Mesothelial cell of epicardium (in vitro differentiated cells): ENCODE measurements around the gene AMOTL1. TPM values are rescaled to one million over a fixed set of nuclear protein-coding genes. Genes with fewer than 3 reads are reported as not detected.

ENCODE experiments used
- DNase-seq, 2 experiments: peaks; one replicate each; pipeline ENCODE4 v3.0.0; 2021; ENCODE audit warnings: low spot score in 2 of 2; ENCODE audit not compliant: unreplicated experiment in 2 of 2
- H3K27ac Mint-ChIP-seq: 2 replicates; pipeline ENCODE4 v1.8.0; 2021; ENCODE audit warnings: mixed read lengths
- H3K27me3 Mint-ChIP-seq: 2 replicates; pipeline ENCODE4 v1.8.0; 2021; ENCODE audit warnings: low read depth, mixed read lengths
- H3K36me3 Mint-ChIP-seq: 2 replicates; pipeline ENCODE4 v1.8.0; 2021; ENCODE audit warnings: mixed read lengths
- H3K4me1 Mint-ChIP-seq: 2 replicates; pipeline ENCODE4 v1.8.0; 2021; ENCODE audit warnings: mixed read lengths
- H3K4me3 Mint-ChIP-seq: 2 replicates; pipeline ENCODE4 v1.8.0; 2021; ENCODE audit warnings: mild to moderate bottlenecking, moderate library complexity, mixed read lengths
- H3K9me3 Mint-ChIP-seq: 2 replicates; pipeline ENCODE4 v1.8.0; 2021; ENCODE audit warnings: mixed read lengths
- CTCF ChIP-seq: fragments of 200-600 bp; sonication (generic); IDR thresholded peaks from one replicate; pipeline ENCODE4 v1.5.0; 2021; ENCODE audit warnings: antibody characterized with exemption; ENCODE audit not compliant: unreplicated experiment
- total RNA-seq: library from RNA; stranded (reverse); gene quantifications from 3 replicates; pipeline ENCODE4 v1.2.1, GENCODE V29; 2021

The AMOTL1 gene
- total RNA-seq, 1 donor from 2014 or later = 77.8 TPM

GRCh38 chr11:94815705-94816344 is 47.7 kb downstream of the AMOTL1 start:
- no peak for DNase-seq
- no peaks in the 10 kb centered on the region for H3K4me1 Mint-ChIP-seq
- TF ChIP-seq CTCF = no peak
- H3K27me3 Mint-ChIP-seq = no peaks in the 10 kb centered on the region
- no peak overlapping the region for H3K4me3 Mint-ChIP-seq
- no peak overlapping the region for H3K27ac Mint-ChIP-seq
- peaks cover 61% of the 10 kb centered on the region for H3K36me3 Mint-ChIP-seq
- H3K9me3 Mint-ChIP-seq = peaks cover 35% of the 10 kb centered on the region

DNA sequence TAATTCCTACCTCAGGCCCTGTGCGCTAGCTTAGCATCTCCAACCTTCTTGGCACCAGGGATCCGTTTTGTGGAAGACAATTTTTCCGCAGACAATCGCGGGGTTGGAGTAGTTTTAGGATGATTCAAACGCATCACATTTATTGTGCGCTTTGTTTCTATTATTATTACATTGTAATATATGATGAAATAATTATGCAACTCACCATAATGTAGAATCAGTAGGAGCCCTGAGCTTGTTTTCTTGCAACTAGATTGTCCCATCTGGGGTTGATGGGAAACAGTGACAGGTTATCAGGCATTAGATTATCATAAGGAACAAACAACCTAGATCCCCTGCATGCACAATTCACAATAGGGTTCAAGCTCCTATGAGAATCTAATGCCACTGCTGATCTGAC is 52.3 kb downstream of the AMOTL1 start:
- no peak for DNase-seq
- Mint-ChIP-seq H3K4me3 (no peak overlapping the region), H3K4me1 (no peaks in the 10 kb centered on the region), H3K36me3 (peaks cover 78% of the 10 kb centered on the region), H3K27ac (no peak overlapping the region), H3K9me3 (peaks cover 21% of the 10 kb centered on the region), H3K27me3 (no peaks in the 10 kb centered on the region)
- TF ChIP-seq CTCF = no peak

DNA sequence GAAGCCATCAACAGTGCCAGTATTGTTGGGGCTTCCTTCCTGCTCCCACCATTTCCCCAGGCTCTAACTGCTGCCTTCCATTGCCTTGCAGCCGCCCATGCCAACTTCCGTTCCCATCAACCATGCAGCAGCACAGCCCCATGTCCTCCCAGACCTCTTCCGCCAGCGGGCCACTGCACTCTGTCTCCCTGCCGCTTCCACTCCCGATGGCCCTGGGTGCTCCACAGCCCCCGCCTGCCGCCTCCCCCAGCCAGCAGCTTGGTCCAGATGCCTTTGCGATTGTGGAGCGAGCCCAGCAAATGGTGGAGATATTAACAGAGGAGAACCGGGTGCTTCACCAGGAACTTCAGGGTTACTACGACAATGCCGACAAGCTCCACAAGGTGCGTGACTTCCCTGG is 53.3 kb downstream of the AMOTL1 start:
- TF ChIP-seq CTCF = no peak
- peaks cover 80% of the 10 kb centered on the region for H3K36me3 Mint-ChIP-seq
- no peaks in the 10 kb centered on the region for H3K4me1 Mint-ChIP-seq
- H3K27me3 Mint-ChIP-seq = no peaks in the 10 kb centered on the region
- H3K9me3 Mint-ChIP-seq = peaks cover 16% of the 10 kb centered on the region
- H3K27ac Mint-ChIP-seq = no peak overlapping the region
- DNase-seq = no peak
- no peak overlapping the region for H3K4me3 Mint-ChIP-seq

- Mint-ChIP-seq H3K4me3 (no peak overlapping the region), H3K4me1 (no peaks in the 10 kb centered on the region), H3K27me3 (no peaks in the 10 kb centered on the region), H3K36me3 (peaks cover 84% of the 10 kb centered on the region), H3K27ac (no peak overlapping the region), H3K9me3 (peaks cover 17% of the 10 kb centered on the region)
- DNase-seq = no peak
- TF ChIP-seq CTCF = no peak
These were observed 53.9 kb downstream of the AMOTL1 start for GRCh38 chr11:94822080-94822479.

DNA sequence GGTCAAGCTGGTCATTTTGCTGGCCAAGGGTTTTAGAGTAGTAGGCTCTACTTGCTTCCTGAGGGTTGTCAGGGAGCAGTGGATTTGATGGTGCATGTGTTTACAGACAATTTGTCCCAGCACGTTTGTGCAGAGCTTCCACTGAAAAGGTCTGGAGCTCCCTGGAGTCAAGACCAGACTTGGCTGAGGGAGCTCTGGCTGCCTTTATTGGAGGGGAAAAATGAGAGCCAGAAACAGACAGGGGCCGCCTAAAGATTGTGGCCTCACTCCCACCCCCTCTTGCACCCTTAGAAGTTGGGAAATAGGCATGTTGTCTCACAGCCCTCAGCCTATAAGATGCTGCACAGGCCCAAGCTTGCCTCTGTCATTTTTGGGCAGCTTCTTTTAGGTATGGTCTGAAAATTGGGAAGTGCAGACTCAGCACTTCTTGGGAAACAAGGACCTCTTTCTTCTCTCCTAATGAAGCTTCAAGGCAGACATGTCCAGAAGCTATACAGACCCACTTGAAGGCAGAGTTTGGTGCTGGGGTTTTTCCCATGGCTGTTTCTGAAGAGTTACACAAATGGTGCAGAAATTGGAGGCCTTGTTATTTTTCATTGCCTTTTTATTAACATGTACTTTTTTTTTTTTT is 55.1 kb downstream of the AMOTL1 start:
- no peak for TF ChIP-seq CTCF
- Mint-ChIP-seq H3K4me1 (no peaks in the 10 kb centered on the region), H3K27me3 (no peaks in the 10 kb centered on the region), H3K36me3 (peaks cover 86% of the 10 kb centered on the region), H3K4me3 (no peak overlapping the region), H3K27ac (no peak overlapping the region), H3K9me3 (peaks cover 12% of the 10 kb centered on the region)
- DNase-seq = no peak
